Spinal cord (tissue), 10 donors: ENCODE data around the gene PDE7B. TPM values are rescaled to one million over a fixed set of nuclear protein-coding genes. Genes with fewer than 3 reads are reported as not detected.
A peak's percentile ranks its signal among the peaks of the same experiment; 100 is the strongest.

ENCODE experiments used
- DNase-seq, 6 donors: peaks; one replicate each; pipeline versions ENCODE4 v3.0.0 to v3.0.0-alpha.2; 2013 to 2015; ENCODE audit warnings: low spot score in 6 of 6, low read depth in 4 of 6
- H3K27ac ChIP-seq: one replicate; pipeline ENCODE4 v1.5.1; 2013; ENCODE audit warnings: low read depth, low read length, control low read depth
- H3K27me3 ChIP-seq: one replicate; pipeline ENCODE4 v1.6.1; 2013; ENCODE audit warnings: low read length; ENCODE audit not compliant: control insufficient read depth, insufficient read depth
- H3K36me3 ChIP-seq: one replicate; pipeline ENCODE4 v1.6.1; 2013; ENCODE audit warnings: low read length; ENCODE audit not compliant: control insufficient read depth, insufficient read depth
- H3K4me1 ChIP-seq: one replicate; pipeline ENCODE4 v1.6.1; 2013; ENCODE audit warnings: low read length; ENCODE audit not compliant: control insufficient read depth, insufficient read depth
- H3K4me3 ChIP-seq: one replicate; pipeline ENCODE4 v1.5.1; 2013; ENCODE audit warnings: low read depth, low read length, control low read depth
- H3K9me3 ChIP-seq: one replicate; pipeline ENCODE4 v1.6.1; 2013; ENCODE audit warnings: low read length; ENCODE audit not compliant: control insufficient read depth, insufficient read depth
- WGBS: methylation state at CpG from one replicate; pipeline ENCODE4 v1.1.5; 2013; ENCODE audit warnings: missing lambda C conversion rate; ENCODE audit not compliant: insufficient coverage; 5-methylcytosine and 5-hydroxymethylcytosine counted together
- polyA plus RNA-seq, 2 donors: library from polyadenylated mRNA; unstranded; fragments of 120-200 nt; gene quantifications; one replicate each; pipeline ENCODE4 v1.2.1, GENCODE V29; 2013; ENCODE audit not compliant: insufficient read length in 2 of 2
- total RNA-seq, 2 donors: library from RNA; depleted of rRNA in 1 of 2; stranded (reverse); fragments of 120-200 nt in 1 of 2; fragments of >200 nt in 1 of 2; gene quantifications; one replicate each; pipeline versions ENCODE4 v1.2.3 to v1.2.4, GENCODE V29; 2013 to 2014
- donor health status: healthy.

PDE7B gene
- total and polyA plus RNA-seq, 4 donors, result 7.8 to 19.7 (median 12.4) TPM

- DNase-seq, result no peak
- Histone ChIP-seq H3K27ac (peak overlapping the region; percentile 85), H3K9me3 (no peaks in the 10 kb centered on the region), H3K4me1 (peaks cover 16% of the 10 kb centered on the region), H3K36me3 (no peaks in the 10 kb centered on the region), H3K27me3 (no peaks in the 10 kb centered on the region), H3K4me3 (peak overlapping the region; percentile 11)
Observed at GRCh38 chr6:136038531-136038930, 187.0 kb downstream of the PDE7B start.

DNA sequence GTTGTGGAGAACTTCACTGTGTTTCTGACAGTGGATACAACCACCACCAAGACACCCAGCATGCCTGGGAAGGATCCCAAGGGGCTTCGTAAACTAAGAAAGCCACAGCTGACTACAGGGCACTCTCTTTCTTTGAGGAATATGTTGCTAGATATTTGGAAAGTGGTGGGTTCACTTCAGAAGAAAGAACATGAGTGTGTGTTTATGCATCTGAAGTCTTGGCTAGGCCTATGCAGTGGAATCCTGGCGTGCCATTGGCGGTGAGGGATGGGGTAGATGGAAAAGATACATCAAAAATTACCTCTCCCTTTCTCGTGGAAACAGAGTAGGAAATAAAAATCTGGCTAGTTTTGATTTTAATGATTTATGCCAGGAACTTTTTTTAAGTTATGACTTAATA is 187.7 kb downstream of the PDE7B start:
- Histone ChIP-seq H3K4me3 (no peak overlapping the region), H3K4me1 (peaks cover 16% of the 10 kb centered on the region), H3K36me3 (no peaks in the 10 kb centered on the region), H3K27ac (no peak overlapping the region), H3K9me3 (no peaks in the 10 kb centered on the region), H3K27me3 (no peaks in the 10 kb centered on the region)
- no CpG with 5 or more reads among the region's 4 CpGs for WGBS
- no peak for DNase-seq

DNA sequence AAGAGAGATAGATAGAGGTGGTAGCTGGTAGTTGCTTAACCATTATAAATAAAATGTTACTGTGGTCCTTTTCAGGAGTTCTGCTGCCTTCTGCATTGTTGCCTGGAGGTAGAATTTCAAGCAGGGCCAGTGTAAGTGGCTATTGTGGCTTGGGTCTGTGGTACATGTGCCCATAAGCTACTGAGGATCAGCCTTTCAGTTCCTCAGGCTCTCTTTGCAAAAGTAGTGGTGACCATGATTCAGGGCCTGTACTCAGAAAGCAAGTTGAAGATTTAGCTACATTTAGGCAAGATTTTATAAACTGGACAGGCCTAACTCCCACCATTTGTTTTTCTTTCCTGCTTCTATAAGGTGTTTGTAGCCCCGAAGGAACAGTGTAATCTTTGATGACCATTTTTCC is 199.0 kb downstream of the PDE7B start:
- no peaks in the 10 kb centered on the region for H3K27me3 ChIP-seq
- no peaks in the 10 kb centered on the region for H3K36me3 ChIP-seq
- no peak overlapping the region for H3K4me3 ChIP-seq
- no CpG with 5 or more reads among the region's 1 CpG for WGBS
- no peak for DNase-seq
- no peaks in the 10 kb centered on the region for H3K9me3 ChIP-seq
- H3K27ac ChIP-seq, result no peak overlapping the region
- no peaks in the 10 kb centered on the region for H3K4me1 ChIP-seq

- peak overlapping the region; percentile 19 for H3K27ac ChIP-seq
Observed at GRCh38 chr6:136051140-136051775, 199.8 kb downstream of the PDE7B start.

DNA sequence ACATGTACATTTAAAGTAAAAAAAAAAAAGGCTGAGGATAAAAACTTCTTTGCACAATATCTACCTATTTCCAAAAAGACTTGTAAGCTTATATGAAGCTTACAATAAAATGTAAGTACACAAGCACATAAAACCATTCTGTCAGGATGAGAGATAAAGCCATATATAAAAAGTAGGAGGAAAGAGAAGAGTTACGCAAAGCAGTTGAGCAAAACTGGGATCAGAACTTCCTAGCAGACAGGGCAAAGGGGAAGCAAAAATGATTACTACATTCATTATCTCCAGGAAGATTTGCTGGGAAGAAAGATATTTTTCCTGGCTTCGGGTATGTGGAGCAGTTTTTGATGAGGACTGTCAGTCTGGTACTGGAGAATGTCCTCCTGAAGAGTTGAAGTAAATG is 200.5 kb downstream of the PDE7B start:
- Histone ChIP-seq H3K36me3 (no peaks in the 10 kb centered on the region), H3K27ac (no peak overlapping the region), H3K4me3 (no peak overlapping the region), H3K4me1 (no peaks in the 10 kb centered on the region), H3K9me3 (no peaks in the 10 kb centered on the region), H3K27me3 (no peaks in the 10 kb centered on the region)
- no peak for DNase-seq
- WGBS, result 83% methylated on average over 1 of the region's 2 CpGs

More at GRCh38 chr6:136051140-136051775, 199.8 kb downstream of the PDE7B start:
- Histone ChIP-seq H3K4me1 (no peaks in the 10 kb centered on the region), H3K4me3 (no peak overlapping the region), H3K9me3 (no peaks in the 10 kb centered on the region), H3K27me3 (no peaks in the 10 kb centered on the region), H3K36me3 (no peaks in the 10 kb centered on the region)
- 78% methylated on average over 6 of the region's 12 CpGs for WGBS
- DNase-seq, result peak in 1 of 6 donors; percentile 5

GRCh38 chr6:136058852-136059251 is 207.4 kb downstream of the PDE7B start:
- no peaks in the 10 kb centered on the region for H3K9me3 ChIP-seq
- peaks cover 3% of the 10 kb centered on the region for H3K4me1 ChIP-seq
- H3K27me3 ChIP-seq, result no peaks in the 10 kb centered on the region
- no CpG with 5 or more reads among the region's 1 CpG for WGBS
- no peak overlapping the region for H3K4me3 ChIP-seq
- H3K36me3 ChIP-seq, result no peaks in the 10 kb centered on the region
- no peak overlapping the region for H3K27ac ChIP-seq
- DNase-seq, result no peak

DNA sequence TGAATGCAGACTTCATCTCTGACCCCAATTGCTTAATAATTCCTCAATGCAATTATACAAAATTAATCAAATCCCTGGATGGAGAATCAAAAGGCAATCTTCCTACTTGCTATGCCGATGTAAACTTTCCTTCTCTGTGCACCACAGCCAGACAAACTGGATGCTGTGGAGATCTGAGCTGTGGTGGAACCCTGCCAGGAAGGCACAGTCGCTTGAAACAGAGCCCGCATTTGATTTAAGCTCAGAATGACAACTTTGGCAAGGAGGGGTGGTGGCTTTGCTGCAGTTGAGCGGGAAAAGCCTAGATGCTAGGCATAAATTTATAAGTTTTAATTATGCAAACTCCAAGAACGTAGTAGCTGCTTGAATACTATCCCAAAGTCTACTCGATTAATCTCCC is 207.8 kb downstream of the PDE7B start:
- no peak overlapping the region for H3K4me3 ChIP-seq
- no peak overlapping the region for H3K27ac ChIP-seq
- H3K9me3 ChIP-seq, result no peaks in the 10 kb centered on the region
- no CpG with 5 or more reads among the region's 6 CpGs for WGBS
- no peaks in the 10 kb centered on the region for H3K27me3 ChIP-seq
- peaks cover 3% of the 10 kb centered on the region for H3K4me1 ChIP-seq
- DNase-seq, result peak; percentile 31 to 95 (median 49)
- no peaks in the 10 kb centered on the region for H3K36me3 ChIP-seq

DNA sequence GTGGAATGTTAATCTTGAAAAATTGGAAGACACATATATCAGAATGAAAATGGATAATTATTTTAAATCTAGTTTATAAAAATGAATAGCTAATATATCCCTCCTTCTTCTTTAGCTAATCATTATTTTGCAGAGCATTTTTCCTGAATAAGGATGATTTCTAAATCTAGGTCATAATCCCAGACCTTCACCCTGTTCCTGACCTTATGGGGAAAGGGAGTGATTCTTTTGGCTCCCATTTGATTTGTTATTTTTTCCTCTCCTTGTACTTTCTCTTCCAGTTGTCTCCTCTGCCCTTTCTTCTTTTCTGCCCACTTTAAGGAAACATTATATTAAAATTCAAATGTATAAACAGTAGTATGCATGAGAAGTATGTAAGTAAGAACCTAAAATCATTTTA is 208.6 kb downstream of the PDE7B start:
- Histone ChIP-seq H3K27me3 (no peaks in the 10 kb centered on the region), H3K27ac (no peak overlapping the region)
- no peak for DNase-seq

DNA sequence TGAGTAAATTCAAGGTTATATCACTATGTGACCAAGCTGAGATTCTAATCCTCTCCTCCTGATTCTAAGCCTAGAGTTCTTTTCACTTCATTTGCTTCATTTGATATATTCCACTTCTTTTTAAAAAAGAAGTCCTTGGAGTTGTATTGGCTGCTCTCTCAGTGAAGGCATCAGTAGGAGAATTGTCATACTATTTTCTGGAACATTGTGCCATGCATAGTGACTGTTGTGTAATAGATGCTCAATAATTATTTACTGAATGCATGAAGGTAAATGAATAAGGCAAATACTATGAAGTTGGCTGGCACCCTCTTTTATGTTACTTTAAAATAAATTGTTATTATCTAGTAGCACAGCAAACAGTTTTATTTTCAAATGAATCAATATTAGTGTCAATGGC is 209.3 kb downstream of the PDE7B start:
- H3K27ac ChIP-seq, result no peak overlapping the region
- H3K9me3 ChIP-seq, result no peaks in the 10 kb centered on the region
- H3K27me3 ChIP-seq, result no peaks in the 10 kb centered on the region
- H3K4me1 ChIP-seq, result peaks cover 3% of the 10 kb centered on the region
- DNase-seq, result no peak
- H3K4me3 ChIP-seq, result no peak overlapping the region
- H3K36me3 ChIP-seq, result no peaks in the 10 kb centered on the region

More for the DNA sequence above, 208.6 kb downstream of the PDE7B start:
- Histone ChIP-seq H3K9me3 (no peaks in the 10 kb centered on the region), H3K4me3 (no peak overlapping the region), H3K4me1 (peaks cover 3% of the 10 kb centered on the region), H3K36me3 (no peaks in the 10 kb centered on the region)

DNA sequence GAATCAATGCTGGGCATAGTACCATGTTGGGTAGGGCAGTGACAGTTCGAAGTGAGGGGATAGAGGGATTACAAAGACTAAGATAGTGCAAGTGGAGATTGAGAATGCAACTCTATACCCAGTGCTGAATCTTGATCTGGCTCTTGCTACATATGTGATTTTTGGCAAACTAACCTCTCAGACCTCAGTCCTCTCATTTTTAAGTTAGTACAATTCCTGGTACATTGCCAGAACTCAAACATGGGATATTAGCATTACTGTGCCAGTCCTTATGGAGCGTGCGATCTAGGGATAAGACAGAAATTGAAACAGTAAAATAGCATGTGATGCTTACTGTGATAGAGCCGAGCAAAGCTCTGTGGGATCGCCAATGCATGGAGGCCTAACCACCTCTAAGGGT is 210.2 kb downstream of the PDE7B start:
- Histone ChIP-seq H3K4me1 (peaks cover 3% of the 10 kb centered on the region), H3K9me3 (no peaks in the 10 kb centered on the region), H3K4me3 (no peak overlapping the region), H3K36me3 (no peaks in the 10 kb centered on the region), H3K27me3 (no peaks in the 10 kb centered on the region), H3K27ac (no peak overlapping the region)
- 93% methylated on average over 3 of the region's 5 CpGs for WGBS
- DNase-seq, result peak in 1 of 6 donors; percentile 24
